Fibroblast of pulmonary artery (primary cell): Measurements from ENCODE around the gene STX1B.

ENCODE experiments used
- DNase-seq: peaks from one replicate; pipeline ENCODE4 v3.0.0-alpha.2; 2010; ENCODE audit warnings: low read depth
- H3K4me3 ChIP-seq: replicated peaks from 2 replicates; pipeline ENCODE4 v1.5.1; 2011; ENCODE audit warnings: low read depth, mild to moderate bottlenecking, control low read depth, low read length, moderate library complexity
- TF ChIP-seq, protein P1 (sequence below): IDR thresholded peaks from 2 replicates; pipeline ENCODE4 v1.5.1; 2011; ENCODE audit warnings: mild to moderate bottlenecking, control low read depth, low read length, inconsistent platforms; ENCODE audit errors: missing control alignments

Gene STX1B

GRCh38 chr16:30983898-30984610 lies 26.4 kb downstream of the STX1B start:
- H3K4me3 ChIP-seq = no peak overlapping the region
- TF ChIP-seq, protein P1, sequence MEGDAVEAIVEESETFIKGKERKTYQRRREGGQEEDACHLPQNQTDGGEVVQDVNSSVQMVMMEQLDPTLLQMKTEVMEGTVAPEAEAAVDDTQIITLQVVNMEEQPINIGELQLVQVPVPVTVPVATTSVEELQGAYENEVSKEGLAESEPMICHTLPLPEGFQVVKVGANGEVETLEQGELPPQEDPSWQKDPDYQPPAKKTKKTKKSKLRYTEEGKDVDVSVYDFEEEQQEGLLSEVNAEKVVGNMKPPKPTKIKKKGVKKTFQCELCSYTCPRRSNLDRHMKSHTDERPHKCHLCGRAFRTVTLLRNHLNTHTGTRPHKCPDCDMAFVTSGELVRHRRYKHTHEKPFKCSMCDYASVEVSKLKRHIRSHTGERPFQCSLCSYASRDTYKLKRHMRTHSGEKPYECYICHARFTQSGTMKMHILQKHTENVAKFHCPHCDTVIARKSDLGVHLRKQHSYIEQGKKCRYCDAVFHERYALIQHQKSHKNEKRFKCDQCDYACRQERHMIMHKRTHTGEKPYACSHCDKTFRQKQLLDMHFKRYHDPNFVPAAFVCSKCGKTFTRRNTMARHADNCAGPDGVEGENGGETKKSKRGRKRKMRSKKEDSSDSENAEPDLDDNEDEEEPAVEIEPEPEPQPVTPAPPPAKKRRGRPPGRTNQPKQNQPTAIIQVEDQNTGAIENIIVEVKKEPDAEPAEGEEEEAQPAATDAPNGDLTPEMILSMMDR = no peak
- no peak for DNase-seq

DNA sequence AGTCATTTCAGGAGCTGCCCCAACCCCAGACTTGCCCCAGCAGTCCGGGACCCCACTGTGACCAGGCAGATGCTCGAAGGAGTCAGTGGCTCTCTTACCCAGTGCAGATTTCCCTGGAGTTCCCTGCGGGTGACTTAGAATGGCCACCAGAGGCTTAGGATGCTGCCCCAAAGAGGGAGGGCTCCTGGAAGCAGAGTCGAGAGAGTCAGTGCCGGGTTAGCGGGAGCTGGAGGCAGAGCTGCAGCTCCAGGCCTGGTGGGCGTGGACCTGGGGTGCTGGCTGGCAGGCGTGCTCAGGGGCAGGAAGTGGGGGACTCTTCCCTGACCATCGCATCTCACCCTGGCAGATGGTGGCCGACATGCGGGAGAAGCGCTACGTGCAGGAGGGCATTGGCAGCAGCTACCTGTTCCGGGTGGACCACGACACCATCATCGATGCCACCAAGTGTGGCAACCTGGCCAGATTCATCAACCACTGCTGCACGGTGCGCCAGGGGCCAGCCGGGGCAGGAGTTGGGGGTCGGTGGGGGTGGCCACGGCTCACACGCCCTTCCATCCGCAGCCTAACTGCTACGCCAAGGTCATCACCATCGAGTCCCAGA lies 27.0 kb downstream of the STX1B start:
- DNase-seq = no peak
- no peak overlapping the region for H3K4me3 ChIP-seq
- TF ChIP-seq, protein P1 = no peak

DNA sequence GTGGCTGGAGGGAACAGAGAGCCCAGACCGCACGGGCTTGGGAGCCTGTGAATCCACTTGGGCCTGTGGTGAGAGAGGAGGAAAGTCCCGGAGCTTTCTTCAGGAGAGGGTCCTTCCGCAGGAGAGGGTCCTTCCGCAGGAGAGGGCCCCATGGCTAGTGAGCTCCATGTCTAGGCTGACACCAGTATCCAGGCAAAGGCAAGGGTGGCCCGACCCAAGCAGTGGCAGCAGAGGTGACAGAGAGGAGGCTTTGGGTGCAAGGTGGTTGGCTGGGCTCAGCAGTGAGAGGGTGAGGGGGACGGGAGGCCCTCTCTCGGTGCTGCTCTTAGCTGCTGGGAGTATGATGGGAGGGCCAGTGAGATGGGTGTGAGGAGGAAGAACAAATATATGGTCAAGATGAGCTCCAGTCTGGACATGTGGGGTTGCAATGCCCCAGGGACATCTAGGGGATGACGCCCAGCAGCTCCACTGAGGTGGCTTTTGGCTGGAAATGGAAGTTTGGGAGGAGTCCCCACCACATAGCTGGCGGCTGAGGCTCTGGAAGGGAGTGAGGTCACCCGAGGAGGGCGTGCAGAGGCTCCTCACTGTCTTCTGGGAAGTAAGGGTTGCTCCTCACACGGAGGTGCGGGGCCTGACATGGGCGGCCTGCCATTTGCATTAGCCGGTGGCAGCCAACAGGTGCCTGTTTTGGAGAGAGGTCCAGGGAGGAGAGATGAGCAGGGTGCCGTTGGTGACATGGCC lies 27.7 kb downstream of the STX1B start:
- H3K4me3 ChIP-seq = no peak overlapping the region
- no peak for DNase-seq
- TF ChIP-seq, protein P1 = no peak

- DNase-seq = no peak
- TF ChIP-seq, protein P1 = no peak
- no peak overlapping the region for H3K4me3 ChIP-seq
Measured at GRCh38 chr16:30980959-30981358, 29.5 kb downstream of the STX1B start.

GRCh38 chr16:30980434-30980833 lies 30.0 kb downstream of the STX1B start:
- TF ChIP-seq, protein P1 = no peak
- H3K4me3 ChIP-seq = no peak overlapping the region
- DNase-seq = no peak

- H3K4me3 ChIP-seq = no peak overlapping the region
- no peak for DNase-seq
- TF ChIP-seq, protein P1 = no peak
Measured at GRCh38 chr16:30980023-30980371, 30.4 kb downstream of the STX1B start.
